Fibroblast of the aortic adventitia (primary cell): Measurements from ENCODE around the gene TTC39B. TPM values are rescaled to one million over a fixed set of nuclear protein-coding genes. Genes with fewer than 3 reads are reported as not detected.

Experiments used
- DNase-seq: peaks from one replicate; pipeline ENCODE4 v3.0.0-alpha.2; 2010; ENCODE audit warnings: low read depth
- H3K4me3 ChIP-seq: 2 replicates; pipeline ENCODE4 v1.5.1; 2011; ENCODE audit warnings: low read depth, mild to moderate bottlenecking, control low read depth, low read length, moderate library complexity
- CTCF ChIP-seq: IDR thresholded peaks from 2 replicates; pipeline ENCODE4 v1.5.1; 2011; ENCODE audit warnings: mild to moderate bottlenecking, low read length, control low read depth, inconsistent platforms; ENCODE audit not compliant: insufficient read depth
- total RNA-seq: library from RNA; depleted of rRNA; stranded (reverse); fragments of >200 nt; gene quantifications from 2 replicates; pipeline ENCODE4 v1.2.3, GENCODE V29; 2012; ENCODE audit warnings: low replicate concordance

Gene TTC39B
- total RNA-seq, 1 donor, result 22.1 TPM

GRCh38 chr9:15163931-15164330 lies 143.1 kb downstream of the TTC39B start:
- TF ChIP-seq CTCF, result no peak
- no peak for DNase-seq
- no peak overlapping the region for H3K4me3 ChIP-seq

- no peak for DNase-seq
- no peak overlapping the region for H3K4me3 ChIP-seq
- TF ChIP-seq CTCF, result no peak
These were observed 145.3 kb downstream of the TTC39B start for GRCh38 chr9:15161753-15162152.

GRCh38 chr9:15160673-15161072 lies 146.3 kb downstream of the TTC39B start:
- no peak for TF ChIP-seq CTCF
- no peak for DNase-seq
- no peak overlapping the region for H3K4me3 ChIP-seq

- peak; percentile 20 for DNase-seq
- H3K4me3 ChIP-seq, result no peak overlapping the region
- TF ChIP-seq CTCF, result no peak
These were observed 149.0 kb downstream of the TTC39B start for GRCh38 chr9:15158064-15158463.

- TF ChIP-seq CTCF, result no peak
- H3K4me3 ChIP-seq, result no peak overlapping the region
- DNase-seq, result peak; percentile 71
These were observed 149.6 kb downstream of the TTC39B start for GRCh38 chr9:15157381-15157780.

- no peak for TF ChIP-seq CTCF
- no peak overlapping the region for H3K4me3 ChIP-seq
- DNase-seq, result peak; percentile 18
These were observed 150.8 kb downstream of the TTC39B start for GRCh38 chr9:15156241-15156640.

GRCh38 chr9:15155826-15156225 lies 151.2 kb downstream of the TTC39B start:
- DNase-seq, result peak; percentile 72
- H3K4me3 ChIP-seq, result no peak overlapping the region
- TF ChIP-seq CTCF, result no peak
